ENCODE data around the gene MFSD6L.
"Not testable (repeated sequence)": the region's sequence is repeated elsewhere in the genome, so short reads cannot be mapped to it uniquely, and the experiment has no call there.

MFSD6L gene

GRCh38 chr17:8825802-8826201, 26.6 kb upstream of the MFSD6L start:
- DNase-seq (ENCODE audit: low read depth, low spot score): no peak

GRCh38 chr17:8823279-8823678, 24.1 kb upstream of the MFSD6L start:
- DNase-seq (ENCODE audit: low read depth, low spot score): no peak

DNA sequence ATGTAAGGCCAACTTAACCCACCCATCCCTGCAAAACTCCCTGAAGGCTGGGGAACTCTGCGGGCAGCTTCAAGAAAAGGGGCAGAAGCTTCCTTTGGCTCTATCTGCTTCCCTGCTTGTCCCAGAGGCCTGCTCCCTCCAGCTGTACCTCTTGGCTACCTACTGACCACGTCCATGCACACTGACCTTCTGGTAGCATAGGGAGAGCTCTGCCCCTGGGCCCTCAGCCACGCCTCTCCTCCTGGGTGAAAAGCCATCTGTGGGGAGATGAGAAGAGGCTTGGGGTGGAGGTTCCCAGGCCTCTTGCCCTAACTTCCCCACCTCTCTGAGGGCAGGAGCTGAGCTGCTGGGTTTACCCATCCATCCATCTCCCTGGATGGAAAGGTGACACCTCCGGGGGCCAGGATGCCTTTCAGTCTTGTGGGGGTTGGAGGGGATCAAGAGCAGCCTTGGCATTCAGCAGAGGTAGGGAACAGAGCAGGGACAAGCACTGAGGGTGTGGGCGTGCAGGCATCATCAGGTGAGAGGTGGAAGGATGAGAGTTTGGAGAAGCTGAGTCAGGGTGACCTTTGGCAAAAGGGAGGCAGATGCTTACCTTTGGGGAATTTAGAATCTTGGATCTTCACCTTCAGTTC, 23.4 kb upstream of the MFSD6L start:
- no peak for DNase-seq (ENCODE audit: low read depth, low spot score)

DNA sequence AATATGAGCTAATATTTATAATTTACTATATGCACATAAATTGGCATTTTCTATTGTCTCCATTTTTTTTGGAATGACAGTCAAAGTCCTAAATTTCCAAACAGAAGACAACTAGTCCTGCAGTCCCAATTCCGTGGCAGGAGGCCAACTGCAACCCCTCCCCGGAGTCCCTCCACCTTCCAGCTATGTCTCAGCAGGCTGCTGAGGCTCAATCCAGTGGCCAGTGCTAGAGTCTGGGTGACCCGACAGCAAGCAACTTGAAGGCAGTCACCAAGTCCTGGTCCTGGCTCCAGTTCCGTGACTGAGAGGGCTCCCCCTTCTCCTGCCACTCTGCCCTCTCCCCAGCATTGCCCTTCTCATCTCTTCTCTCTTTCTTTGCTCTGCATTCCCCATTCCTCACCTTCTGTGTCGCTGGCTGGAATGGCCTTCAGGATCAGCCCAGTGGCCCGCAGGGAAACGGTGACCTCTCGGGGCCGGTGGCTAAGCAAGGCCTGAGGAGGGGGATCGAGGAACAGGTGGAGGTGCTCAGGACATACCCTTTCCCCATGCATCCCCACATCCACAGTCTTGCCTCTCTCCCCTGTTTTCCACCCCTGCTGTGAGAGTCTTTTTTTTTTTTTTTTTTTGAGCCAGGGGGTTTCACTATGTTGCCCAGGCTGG, 22.4 kb upstream of the MFSD6L start:
- no peak for DNase-seq (ENCODE audit: low read depth, low spot score)

DNA sequence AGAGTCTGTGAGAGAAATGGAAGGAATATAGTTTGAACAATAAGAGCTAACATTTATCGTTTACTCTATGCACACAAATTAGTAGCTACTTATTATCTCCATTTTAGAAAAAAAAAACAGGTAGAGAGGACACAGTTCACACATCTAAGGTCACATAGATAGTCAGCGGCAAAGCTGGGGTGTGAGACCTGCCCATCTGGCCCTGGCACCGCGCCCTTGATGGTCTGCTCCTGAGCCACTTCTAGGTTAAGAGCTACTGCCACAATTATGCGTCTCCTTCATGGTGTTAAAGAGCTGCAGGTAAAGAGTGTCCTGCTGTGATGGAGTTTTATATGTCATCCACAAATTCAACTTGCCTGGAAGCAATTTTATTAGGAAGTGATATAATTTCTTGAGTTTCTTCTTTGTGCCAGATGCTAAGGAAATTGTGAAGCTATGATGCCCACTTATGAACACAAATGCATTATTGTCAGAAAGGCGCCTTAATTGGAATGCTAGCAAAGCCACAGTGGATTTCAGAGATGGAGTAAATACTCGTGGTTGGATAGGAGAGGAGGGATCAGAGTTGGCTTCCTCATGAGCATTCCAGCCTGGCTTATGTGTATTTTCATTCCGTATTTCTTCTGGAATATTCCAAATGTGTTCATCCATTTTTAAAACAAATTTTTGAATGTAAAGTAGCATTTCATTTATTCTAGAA, 21.3 kb upstream of the MFSD6L start:
- DNase-seq (ENCODE audit: low read depth, low spot score): no peak

- DNase-seq (ENCODE audit: low read depth, low spot score): no peak
Measured at GRCh38 chr17:8818654-8819330, 19.6 kb upstream of the MFSD6L start.

DNA sequence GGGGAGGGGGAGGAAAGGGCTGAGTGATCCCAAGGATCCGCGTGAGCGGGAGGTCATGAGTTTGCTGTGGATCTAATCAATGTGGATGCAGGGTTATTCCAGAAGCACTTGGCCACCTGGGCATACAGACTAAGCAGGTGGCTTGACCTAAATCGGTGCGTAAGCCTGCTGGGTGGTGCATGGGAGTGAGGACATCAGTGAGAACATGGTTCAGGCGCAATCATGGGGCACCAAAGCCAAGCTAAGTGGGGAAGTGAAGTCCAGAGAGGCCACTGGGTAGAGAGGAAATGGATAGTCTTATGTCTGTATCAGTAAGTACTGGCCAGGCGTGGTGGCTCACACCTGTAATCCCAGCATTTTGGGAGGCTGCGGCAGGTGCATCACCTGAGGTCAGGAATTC, 18.9 kb upstream of the MFSD6L start:
- no peak for DNase-seq (ENCODE audit: low read depth, low spot score)

DNA sequence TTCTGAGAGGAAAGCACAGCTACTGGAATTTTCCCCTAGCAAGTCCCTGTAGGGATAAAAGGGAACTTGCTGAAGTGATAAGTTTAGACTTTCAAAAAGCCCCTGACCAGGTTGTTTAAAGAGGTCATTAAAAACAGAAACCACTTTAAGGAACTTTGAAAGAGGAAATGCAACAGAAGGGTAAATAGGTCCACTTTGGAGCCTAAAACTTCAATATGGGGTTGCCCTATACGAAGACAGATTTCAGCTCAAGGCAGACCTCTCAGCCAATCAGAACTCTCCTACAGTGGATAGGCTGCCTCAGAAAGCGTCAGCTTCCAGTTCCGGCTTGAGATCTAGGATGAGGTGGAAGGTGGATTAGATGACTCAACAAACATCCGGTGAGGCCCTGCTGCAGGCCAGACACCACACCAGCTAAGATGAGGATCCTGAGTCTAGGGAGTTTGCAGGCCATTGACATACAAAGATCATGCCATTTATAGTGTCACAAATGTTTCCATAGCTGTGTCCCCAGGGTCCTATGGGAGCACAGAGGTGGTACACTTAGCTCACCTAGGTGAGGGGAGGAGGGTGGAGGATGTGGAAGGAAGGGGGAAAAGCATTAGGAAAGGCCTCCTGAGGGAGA, 7.9 kb upstream of the MFSD6L start:
- DNase-seq (ENCODE audit: low read depth, low spot score): no peak

GRCh38 chr17:8806253-8806925, 7.2 kb upstream of the MFSD6L start:
- no peak for DNase-seq (ENCODE audit: low read depth, low spot score)

DNA sequence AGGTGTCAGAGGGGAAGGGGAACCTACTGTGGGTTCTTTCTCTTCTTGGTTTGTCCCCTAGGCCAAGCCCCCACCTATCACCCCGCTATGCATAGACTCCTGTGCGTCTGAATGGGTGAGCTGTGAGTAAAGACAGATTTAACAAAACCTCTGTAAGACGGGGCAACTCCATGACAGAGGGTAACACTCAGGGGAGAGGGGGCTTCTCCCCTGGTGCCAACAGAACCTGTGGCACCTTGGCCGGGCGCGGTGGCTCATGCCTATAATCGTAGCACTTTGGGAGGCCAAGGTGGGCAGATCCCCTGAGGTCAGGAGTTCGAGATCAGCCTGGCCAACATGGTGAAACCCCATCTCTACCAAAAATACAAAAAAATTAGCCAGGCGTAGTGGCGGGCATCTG, 6.2 kb upstream of the MFSD6L start:
- not testable (repeated sequence) for DNase-seq (ENCODE audit: low read depth, low spot score)

DNA sequence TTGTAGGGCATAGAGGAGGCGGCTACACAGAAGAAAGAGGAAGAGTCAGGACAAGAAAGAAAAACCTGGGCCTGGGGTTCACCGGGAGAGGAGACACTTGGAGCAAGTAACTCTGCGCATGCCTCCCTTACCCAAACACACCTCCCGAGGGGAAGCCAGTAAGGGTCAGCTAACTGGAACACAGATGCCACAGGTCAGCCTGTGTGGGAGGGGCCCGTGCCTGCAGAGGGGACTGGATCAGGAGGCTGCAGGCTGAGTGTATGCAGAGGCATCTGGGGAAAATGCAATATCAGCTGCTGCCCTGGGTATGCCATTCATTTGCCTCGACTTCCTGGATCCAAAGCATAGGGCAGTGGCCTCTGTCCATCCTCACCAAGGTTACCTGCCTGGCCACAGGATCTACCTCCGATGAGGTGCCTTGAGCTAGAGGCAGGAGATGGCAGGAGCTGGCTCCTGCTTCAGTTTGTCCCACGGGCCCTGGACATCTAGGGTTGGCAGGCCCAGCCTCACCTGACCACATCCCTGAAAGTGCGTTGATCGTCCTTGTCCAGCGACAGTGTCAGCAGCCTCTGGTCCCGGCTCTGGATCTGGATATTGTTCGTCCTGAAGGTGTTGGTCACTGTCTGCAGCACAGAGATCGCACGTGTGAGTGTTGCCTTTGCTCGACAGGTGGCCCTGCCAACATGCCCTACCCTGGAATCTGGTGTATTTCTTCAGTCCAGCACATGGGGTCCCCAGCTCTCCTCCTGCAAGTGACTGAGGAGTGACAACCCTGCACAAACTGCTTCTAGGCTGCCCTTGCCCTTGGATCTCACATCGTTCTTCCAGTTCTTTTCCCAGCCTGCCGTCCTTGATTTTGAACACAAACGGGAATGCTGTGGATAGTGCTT, 4.6 kb upstream of the MFSD6L start:
- no peak for DNase-seq (ENCODE audit: low read depth, low spot score)

GRCh38 chr17:8801135-8801840, 2.1 kb upstream of the MFSD6L start:
- no peak for DNase-seq (ENCODE audit: low read depth, low spot score)

GRCh38 chr17:8800656-8801055, 1.5 kb upstream of the MFSD6L start:
- no peak for DNase-seq (ENCODE audit: low read depth, low spot score)

DNA sequence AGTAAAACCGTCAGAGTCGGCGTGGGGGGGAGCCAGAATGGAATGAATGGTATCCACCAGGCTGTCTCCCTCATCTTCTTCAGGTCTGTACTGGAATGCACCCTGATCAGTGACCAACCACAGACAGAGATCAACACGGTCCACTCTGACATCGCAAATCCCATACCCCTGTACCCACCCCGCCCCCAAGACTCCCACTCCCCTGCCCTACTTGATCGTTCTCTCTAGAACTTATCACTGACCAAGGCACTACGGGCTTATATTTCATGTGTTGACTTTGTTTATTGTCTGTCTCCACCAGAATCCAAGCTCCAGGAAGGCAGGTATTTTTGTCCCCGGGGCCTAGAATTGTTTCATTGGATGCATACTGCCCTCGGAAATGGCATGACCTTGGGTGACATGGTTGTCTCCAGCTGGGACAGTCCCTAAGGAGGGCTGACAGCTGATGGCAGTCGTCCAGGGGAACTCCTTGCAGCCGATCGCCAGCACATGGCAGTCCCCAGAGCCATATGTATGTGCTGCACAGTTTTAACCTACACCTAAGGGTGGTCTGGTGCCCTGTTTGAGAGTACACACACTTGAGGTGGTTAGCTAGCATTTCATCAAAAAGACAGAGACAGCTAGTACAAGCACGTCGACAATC, 526 bp upstream of the MFSD6L start:
- no peak for DNase-seq (ENCODE audit: low read depth, low spot score)

DNA sequence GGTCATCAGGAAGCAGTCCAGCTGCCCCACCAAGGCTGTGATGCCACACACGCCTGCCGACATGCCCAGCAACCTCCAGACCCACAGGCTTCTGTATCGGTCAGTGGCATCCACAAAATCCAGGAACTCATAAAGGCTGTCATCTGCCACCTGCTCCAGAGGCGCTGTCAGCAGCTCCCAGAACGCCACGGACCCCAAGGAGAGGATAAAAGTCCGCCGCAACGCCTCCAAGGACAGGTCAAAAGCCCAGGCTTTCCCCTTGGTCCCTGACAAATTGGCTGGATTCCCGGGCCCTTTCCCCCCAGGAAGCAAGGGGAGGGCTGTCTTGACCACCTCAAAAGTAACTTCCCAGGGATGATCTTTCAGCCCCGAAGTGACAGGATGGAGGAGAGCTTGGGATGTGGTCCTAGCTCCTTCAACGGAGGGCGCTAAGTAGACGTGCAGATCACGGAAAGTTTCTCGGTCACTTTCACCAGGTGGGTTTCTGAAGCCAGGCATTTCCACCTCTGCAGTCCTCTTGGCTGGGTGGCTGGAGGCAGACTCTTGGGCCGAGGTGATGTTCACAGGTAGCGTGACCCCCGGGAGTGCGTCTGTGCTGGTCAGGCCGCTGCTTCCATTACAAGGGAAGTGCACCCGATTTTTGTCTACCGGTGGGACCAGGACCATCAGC, 854 bp downstream of the MFSD6L start:
- no peak for DNase-seq (ENCODE audit: low read depth, low spot score)

DNA sequence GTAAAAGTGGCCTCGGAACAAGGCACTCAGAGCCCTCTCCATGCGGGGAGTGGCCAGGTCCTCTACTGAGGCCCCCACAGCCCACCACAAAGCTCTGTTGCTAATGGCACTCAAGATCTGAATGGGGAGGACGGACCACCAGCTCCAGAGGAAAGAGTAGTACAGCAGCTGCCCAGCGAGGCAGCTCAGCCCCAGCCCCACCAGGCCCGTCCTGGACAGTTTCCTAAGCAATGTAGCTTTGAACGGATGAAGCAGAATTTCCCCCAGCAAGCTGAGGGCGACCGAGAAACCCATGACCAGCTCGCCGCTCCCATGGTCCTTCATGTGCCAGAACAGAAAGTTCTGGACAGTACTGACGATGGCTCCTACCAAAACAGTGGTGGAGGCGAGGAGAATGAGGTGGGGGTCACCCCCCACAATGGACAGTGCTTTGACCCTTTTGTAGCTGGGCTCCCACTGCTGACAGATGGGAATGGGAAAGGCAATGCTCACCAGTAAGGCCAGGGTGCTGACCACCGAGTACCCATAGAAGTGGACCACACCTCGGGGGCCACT, 1.5 kb downstream of the MFSD6L start:
- no peak for DNase-seq (ENCODE audit: low read depth, low spot score)

GRCh38 chr17:8794636-8795035, 4.5 kb downstream of the MFSD6L start:
- DNase-seq (ENCODE audit: low read depth, low spot score): no peak

GRCh38 chr17:8793649-8794048, 5.5 kb downstream of the MFSD6L start:
- no peak for DNase-seq (ENCODE audit: low read depth, low spot score)
